Measurements from ENCODE around the gene MECR.
A peak's percentile ranks its signal among the peaks of the same experiment; 100 is the strongest.
"Not testable (repeated sequence)": the region's sequence is repeated elsewhere in the genome, so short reads cannot be mapped to it uniquely, and the experiment has no call there.

The MECR gene

DNA sequence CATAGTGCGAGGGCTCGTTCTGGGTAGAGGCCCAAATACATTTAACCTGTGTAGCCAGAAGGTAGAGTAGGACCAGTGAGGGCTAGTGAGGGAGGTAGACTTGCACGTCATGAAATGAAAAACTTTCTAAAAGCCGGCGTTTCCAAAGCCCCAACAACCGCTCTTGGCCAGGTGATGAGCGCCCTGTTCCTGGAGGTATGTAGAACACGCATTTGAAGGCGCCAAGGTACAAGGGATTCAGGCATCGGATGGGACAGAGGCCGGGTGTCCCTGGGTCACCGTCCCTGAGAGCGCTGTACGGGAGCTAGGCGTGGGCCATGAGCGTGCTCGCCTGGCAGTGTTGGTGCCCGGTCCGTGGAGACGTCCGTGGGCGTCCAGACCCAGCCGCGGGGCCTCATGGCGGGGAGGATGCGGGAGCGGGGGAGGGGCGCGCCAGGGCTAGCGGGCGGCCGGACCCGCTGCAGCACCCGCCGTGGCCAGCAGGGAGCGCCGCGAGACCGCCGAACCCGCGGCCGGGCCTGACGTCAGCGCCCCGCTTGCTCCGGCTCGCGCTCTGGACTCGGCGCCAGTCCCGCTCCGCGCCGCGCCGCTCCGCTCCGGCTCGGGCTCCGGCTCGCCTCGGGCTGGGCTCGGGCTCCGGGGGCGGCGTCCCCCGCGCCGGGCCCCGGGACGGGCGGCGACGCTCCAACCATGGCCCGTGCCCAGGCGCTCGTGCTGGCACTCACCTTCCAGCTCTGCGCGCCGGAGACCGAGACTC lies 5.4 kb upstream of the MECR start, which contains the start of gene PTPRU:
PTPRU (plus strand) TSS at position 568 of the 757 bp plus-strand sequence; CDS start at position 691, 123 bp downstream.
- DNase-seq: peak; percentile 78

DNA sequence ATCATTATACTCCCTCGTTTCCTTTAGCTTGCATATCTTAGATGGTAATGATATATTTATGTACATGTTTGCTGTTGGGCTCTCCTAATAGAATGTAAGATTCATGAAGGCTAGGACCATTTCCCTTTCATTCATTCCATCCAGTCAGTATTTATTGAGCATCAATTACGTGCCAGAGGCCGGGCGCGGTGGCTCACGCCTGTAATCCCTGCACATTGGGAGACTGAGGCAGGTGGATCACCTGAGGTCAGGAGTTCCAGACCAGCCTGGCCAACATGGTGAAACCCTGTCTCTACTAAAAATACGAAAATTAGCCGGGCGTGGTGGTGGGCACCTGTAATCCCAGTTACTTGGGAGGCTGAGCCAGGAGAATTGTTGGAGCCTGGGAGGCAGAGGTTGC lies 4.1 kb upstream of the MECR start:
- DNase-seq: not testable (repeated sequence)

DNA sequence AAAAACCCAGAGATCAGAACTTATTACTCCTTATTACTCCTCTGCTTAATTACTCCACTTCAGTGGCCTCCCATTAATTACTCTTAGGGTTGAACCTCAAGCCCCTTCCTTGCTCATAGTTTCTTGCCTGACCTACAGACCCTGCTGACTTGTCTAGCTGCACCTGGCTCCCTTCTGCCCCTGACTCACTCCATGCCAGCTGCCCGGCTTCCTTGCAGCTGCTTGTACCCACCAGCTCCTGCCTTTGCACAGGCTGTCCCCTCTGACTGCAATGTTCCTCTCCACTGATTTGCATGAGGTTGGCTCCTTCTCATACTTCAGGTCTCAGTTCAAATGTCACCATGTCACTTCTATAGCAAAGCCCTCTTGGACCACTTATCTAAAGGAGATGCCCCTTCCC lies 3.7 kb upstream of the MECR start:
- DNase-seq: peak; percentile 4

GRCh38 chr1:29233693-29234092 lies 3.0 kb upstream of the MECR start:
- DNase-seq: no peak

DNA sequence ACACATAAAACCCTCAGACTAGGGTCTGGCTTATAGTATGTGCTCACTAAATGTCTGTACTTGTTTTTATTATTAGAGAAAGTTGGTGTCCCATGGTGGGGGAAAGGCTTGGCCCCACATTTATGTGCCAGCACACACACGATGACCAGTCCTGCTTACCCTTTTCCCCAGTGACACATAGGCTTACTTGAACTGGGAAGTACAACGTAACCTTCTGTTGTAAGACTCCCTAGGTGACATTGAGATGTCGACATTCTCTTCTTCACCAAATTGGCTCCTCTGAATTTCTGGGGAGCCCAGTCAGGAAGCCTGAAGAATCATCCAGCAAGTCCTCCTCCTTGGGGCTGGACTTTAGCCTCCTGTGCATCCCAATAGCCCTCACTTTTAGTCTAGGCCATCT lies 1.7 kb upstream of the MECR start:
- no peak for DNase-seq

GRCh38 chr1:29230204-29230552 lies 556 bp downstream of the MECR start:
- no peak for DNase-seq

DNA sequence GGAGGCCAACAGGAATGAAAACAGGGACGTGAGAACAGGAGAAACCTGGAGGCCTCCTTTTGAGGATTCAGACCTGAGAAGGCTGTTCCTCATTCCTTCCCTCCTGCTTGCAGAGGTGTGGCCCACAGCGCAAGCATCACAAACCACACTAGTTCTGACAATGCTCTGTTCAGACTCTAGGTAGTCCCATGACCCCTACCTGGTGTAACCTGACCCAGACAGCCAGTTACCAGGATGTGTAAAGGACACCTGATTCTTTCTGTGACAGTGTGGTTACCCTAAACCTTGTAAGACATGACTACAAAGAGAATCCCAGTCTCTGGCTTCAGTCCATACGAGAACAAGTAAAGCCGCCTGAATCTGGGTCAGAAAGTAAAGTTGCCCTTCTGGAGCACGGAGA lies 3.2 kb downstream of the MECR start:
- DNase-seq: no peak

GRCh38 chr1:29225361-29225760 lies 5.4 kb downstream of the MECR start:
- DNase-seq: no peak

- DNase-seq: no peak
Measured at GRCh38 chr1:29224356-29224837, 6.3 kb downstream of the MECR start.

DNA sequence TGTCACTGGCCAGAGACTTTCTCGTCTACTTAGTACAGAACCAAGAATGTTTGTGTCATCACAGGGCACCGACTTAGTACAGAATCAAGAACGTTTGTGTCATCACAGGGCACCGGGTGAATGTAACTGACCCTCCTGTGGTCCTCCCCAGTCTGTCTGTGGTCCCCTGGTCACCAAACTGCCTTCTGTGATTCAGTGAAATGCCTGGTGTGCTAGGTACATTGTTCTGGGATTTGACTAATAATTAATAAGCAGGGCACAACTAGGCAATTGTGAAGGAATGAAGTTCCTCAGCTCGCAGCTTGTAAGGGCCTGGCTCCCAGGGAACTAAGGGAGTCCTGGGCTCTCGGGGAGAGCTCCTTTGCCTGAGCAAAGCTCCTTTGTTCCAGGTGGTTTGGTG lies 7.2 kb downstream of the MECR start:
- no peak for DNase-seq

DNA sequence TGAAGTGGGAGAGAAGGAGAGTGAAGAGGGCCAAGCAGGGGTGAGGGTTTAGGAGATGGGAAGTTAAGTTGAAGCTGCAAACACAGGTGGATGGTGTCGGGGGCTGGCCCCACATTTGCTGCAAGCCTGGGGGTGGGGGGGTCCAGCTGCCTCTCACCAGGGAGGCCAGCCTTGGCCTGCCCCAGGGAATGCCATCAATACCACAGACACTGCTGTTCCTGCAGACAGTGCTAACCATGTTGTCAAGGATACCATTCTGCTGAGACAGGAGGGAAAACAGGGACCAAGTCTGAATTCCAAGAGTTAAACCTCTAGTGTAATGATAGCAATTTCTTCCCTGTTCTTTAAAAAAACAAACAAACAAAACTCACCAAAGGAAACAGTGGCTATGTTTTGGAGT lies 8.0 kb downstream of the MECR start:
- no peak for DNase-seq

- DNase-seq: not testable (repeated sequence)
Measured at GRCh38 chr1:29222260-29222659, 8.5 kb downstream of the MECR start.

DNA sequence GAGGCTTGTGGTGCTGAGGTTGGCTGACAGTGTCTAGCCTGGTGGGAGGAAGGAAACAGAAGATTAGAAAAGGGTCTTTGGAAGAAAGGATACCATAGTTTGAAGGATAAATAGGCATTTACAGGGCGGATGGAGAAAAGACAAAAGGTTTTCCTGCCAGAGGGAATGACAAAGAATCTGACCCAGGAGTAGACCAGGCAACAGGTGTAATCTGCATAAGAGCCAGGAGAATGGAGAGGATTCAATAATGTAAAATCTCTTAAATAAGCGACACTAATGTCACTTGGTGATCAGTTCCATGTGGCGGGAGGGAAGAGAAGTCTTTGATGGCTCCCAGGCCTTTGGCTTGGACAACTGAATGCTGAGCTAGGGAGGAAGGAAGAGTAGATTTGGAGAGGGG lies 9.4 kb downstream of the MECR start:
- DNase-seq: no peak

GRCh38 chr1:29218223-29218622 lies 12.5 kb downstream of the MECR start:
- no peak for DNase-seq

DNA sequence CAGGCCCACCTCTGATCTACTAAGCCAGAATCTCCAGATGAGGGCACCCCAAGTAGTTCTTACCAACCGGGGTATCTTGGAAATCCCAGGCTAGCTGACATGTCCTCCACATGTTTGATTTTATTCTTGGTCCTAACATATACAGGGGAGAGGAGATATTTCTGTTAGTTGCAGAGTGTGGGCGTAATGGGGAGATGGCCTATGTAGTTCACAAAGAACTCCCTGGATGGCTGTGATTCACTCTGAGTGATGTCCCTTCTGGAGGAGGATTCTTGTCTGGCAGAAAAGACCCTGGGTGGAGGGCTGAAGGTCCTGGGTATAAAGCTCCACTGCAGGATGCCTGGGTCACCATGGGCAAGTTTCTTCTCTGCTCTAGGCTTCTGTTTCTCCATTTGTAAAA lies 13.1 kb downstream of the MECR start:
- DNase-seq: no peak

DNA sequence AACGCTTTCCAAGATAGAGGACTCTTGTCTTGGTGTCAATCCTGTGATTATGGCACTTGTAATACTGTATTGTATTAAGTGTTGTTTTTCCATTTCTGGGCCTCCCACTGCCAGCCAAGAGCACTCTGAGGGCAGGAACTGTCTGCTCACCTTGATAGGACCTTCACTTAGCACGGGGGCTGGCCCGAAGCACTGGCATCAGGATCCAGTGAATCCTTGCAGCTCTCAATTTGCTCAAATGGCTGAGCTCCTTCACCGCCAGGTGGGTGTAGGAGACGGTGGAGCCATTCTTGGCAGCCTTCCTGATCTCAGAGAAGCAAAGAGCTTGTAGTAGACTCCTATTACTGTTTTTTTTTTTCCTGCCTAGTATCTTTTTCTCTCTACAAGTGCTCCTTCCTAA lies 17.7 kb downstream of the MECR start:
- DNase-seq: peak; percentile 17

GRCh38 chr1:29211086-29212030 lies 19.4 kb downstream of the MECR start:
- peak; percentile 85 for DNase-seq

DNA sequence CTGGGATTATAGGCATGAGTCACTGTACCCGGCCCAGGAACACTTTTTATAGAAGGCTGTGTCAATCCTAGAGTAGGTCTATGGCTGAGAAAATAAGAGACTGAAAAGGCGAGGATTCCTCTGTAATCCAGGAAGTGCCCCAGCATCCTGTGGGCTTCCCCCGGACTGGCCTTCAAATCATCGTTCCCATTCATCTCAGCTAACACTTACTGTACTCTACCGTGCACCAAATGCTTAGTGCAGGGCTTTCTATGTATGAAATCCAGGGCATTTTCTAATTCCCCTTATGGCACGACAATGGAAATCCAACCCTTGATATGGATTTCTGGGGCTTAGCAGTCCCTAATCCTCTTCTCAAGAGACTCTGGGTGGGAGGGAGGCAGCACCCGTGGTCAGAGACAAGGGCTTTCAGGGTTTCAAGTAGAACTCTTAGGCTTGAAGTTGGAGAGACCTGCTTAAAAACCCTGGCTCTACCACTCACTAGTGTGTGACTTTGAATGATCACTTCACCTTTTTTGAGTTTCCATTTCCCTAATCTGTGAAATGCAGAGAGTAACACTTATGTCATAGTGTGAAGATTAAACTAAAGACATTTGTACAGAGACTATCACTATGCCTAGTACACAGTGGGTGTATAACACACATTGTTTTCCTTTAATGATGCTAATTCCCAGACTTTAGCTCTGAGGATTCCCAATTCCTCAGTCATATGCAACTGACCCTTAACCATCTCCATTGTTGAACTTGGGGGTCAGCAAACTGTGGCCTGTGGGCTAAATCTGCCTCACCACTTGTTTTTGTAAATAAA lies 20.3 kb downstream of the MECR start:
- DNase-seq: no peak

DNA sequence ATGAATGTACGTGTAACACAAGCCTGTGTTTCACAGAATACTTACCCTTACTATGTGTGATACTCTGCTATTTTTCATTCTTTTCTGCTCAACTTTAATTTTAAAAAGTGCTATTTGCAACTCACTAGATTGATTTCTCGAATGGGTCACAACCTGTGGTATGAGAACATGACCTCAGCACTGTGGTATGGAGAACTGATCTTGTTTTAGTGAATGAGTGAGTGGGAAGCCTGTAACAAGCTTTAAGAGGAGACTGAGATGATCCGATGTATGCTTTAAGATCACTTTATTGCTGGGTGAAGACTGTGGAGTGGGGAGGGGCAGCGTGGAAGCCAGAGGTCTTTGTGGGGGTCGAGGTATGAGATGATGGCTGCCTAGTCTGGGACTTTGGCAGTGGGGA lies 21.6 kb downstream of the MECR start:
- no peak for DNase-seq

GRCh38 chr1:29208442-29208841 lies 22.3 kb downstream of the MECR start:
- no peak for DNase-seq

DNA sequence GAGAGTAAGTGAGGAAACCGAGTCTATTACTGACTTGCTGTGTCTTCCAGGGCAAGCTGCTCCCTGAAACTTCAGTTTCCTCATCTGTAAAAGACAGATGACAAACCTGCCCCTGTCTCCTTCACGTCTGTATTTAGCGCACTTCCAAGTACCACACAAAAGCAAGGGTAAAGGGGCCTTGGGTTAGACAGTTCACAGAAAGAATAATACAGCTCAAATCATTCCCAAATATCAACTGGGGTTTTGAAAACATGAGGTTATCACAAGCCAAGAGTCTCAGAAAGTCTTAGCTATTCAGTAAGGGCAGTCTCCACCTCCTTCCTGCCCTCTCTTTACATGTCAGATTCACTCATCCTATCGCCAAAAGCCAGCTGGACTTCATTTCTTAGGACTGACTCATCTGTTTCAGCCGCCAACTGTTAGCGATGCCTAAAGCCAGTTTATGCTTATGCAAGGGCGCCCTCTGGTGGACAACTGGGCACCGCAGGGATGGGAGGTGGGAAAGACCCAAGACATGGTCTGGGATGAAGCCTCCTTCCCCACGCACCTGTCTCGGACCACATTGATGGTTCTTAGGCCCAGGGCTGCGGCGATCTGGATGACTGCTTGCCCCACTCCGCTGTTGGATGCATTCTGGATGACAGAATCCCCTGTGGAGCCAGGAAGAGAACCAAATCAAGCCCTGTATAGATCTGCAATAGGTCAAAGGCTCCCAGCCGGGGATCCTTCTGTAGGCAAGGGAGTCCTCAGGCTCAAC lies 28.0 kb downstream of the MECR start:
- DNase-seq: peak; percentile 88

DNA sequence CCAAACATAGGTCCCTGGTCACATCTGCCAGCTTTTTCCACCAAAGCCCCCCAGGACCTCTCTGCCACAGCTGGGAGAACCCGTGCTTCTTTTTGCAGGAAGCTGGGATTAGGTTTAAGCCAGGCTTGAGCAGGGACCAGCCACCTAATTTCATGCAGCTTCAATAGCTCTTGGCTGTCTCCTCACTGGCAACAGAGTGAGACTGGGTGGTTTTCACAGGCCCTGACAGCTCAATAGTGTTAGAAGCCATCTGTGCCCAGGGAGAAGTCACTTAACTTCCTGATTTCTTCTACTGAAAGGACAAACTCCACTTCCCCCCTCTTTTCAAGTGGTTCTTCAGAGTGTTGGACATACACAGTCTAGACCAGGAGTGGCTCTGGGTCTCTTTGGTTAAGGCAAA lies 28.7 kb downstream of the MECR start:
- no peak for DNase-seq
